T47D (cell line): ENCODE measurements around the gene PARP3.

ENCODE experiments used
- DNase-seq, 2 experiments: peaks; one replicate each; pipeline versions ENCODE4 v3.0.0 to v3.0.0-alpha.2; 2011 to 2012; ENCODE audit warnings: low read depth in 1 of 2, low spot score in 1 of 2
- JUND ChIP-seq: IDR thresholded peaks from 2 replicates; pipeline ENCODE4 v1.6.1; 2012; ENCODE audit warnings: low read depth
- in situ Hi-C: cut with HindIII; loops from 2 replicates; pipeline ENCODE4 v1.10.0; 2016; ENCODE audit warnings: low sequenced_read_pairs, low pct_unique_long_range_greater_than_20kb

Gene PARP3

DNA sequence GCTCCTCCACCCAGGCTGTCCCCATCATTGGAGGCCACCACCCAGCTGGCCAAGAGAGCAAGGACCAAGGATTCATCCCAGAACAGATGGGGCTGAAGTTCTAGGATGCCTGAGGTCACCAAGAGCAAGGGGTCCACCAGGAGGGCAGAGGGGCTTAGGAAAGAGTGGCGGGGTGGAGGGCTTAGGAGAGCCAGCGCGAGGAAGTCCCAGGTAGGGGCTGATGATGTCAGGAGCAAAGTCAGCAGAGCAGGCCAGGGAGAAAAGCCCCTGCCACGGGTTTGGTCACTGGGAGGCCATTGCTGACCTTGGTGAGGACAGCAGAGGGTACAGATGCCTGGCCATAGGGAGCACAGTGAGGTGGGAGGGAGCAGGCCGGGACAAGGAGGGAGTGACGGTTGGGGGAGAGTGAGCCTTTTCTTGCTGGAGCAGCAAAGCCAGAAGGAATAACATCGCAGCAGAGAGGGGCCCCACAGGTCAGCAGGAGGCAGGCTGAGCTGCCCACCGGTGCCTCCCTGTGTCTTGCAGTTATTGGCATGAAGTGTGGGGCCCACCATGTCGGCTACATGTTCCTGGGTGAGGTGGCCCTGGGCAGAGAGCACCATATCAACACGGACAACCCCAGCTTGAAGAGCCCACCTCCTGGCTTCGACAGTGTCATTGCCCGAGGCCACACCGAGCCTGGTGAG lies 5.2 kb downstream of the PARP3 start:
- TF ChIP-seq JUND: no peak

DNA sequence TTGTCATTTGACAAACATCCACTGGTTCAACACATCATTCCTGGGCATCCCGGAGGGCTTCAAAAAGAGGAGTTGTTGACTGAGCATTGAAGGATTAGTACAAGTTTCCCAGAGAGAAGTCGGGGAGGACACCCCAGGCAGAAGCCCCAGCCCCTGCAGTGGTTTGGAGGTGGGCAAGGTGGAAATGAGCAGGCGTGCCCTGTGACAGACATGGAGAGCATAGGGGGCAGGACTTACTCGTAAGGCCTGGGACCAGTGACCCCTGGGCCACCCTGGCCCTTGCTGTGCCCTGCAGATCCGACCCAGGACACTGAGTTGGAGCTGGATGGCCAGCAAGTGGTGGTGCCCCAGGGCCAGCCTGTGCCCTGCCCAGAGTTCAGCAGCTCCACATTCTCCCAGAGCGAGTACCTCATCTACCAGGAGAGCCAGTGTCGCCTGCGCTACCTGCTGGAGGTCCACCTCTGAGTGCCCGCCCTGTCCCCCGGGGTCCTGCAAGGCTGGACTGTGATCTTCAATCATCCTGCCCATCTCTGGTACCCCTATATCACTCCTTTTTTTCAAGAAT lies 5.9 kb downstream of the PARP3 start:
- DNase-seq: no peak
- no peak for TF ChIP-seq JUND
- in situ Hi-C loops: no loop called here

More for the DNA sequence above, 5.2 kb downstream of the PARP3 start:
- in situ Hi-C loops: no loop called here
- DNase-seq: no peak

DNA sequence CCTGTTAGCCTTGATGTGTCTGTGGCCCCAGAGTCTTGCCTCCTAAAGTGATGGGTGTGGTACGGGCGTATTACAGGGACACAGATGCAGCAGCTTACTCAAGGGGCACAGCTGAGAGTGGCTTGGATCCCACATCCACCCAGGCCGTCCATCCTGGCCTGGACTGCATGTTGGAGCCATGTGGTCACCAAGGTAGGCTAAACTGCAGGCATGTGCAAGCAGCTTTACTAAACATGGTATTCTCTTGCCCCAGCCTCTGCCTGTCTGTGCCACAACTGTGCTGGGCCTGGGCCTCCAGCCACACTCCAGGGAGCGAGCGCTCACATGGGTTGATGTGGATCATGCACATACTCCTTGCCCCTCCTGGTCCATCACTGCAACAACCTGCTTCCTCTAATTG lies 7.0 kb downstream of the PARP3 start:
- DNase-seq: no peak
- TF ChIP-seq JUND: no peak
- in situ Hi-C loops: no loop called here

DNA sequence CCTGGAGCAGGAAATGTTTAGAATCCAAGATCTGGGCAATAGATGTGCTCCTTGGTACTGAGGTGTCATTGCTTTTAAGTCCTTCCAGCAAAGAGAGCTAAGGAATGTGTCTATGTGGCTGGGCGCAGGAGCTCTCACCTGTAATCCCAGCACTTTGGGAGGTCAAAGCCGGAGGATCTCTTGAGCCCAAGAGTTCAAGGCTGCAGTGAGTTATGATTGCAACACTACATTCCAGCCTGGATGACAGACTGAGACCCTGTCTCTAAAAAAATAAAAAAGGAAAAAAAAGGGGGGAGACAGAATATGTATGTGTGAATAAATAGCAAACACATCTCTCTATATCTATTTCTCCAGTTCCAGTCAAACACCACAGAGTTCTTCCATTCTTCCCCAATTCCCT lies 8.7 kb downstream of the PARP3 start:
- in situ Hi-C loops: no loop called here
- no peak for DNase-seq
- TF ChIP-seq JUND: no peak

DNA sequence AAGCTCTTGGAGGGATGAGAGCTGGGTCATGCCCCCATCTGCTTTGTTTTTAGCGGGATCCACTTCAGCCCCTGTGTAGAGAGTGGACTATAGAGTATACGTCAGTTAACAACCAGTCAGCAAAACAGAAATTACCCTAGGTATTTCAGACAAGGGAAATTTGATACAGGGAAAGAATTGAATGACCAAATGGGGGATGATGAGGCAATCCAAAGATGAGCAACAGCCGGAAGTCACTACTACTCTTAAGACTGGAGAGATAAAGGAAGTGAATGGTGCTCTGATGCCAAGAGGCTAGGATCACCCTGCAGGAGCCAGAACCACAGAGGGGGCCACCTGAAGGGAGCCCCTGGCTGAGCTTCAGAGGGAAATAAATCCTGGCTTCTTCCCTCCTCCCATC lies 11.3 kb downstream of the PARP3 start:
- no peak for DNase-seq
- no peak for TF ChIP-seq JUND
- in situ Hi-C loops: no loop called here

DNA sequence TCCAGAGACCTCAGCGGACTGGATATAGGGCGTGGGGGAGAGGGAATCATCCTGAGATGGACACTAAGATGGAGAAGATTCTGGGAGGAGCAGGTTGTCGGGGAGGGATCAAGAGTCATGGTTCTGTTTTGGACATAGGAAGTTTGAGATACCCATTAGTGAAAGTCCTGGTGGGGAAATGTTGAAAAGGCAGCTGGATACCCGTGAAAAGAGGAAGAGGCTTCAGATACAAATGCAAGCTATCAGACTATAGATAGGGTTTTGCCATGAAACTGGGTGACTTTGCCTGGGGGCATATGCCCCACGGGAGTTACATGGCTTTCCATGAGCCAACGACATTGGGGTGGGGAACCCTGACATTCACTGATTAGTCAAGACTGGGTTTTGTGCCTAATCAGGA lies 11.9 kb downstream of the PARP3 start:
- no peak for DNase-seq
- TF ChIP-seq JUND: no peak
- in situ Hi-C loops: no loop called here

DNA sequence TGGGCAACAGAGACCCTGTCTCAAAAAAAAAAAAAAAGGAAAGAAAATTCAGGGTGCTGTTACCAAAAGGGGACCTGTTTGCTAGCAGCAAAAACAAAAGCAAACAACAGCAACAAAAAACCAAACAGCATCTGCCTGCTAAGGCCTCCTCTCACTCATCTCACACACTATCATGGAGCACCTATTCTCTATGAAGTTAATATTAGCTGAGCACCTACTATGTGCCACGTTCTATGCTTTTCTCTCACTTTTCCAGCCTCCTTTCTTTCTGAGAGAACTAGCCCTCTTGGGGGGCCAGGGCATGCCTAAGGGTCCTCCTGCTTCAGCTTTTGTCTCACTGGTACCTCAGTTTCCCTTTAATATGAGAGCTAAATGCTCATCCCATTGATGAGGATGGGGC lies 12.6 kb downstream of the PARP3 start:
- in situ Hi-C loops: no loop called here
- TF ChIP-seq JUND: no peak
- no peak for DNase-seq

DNA sequence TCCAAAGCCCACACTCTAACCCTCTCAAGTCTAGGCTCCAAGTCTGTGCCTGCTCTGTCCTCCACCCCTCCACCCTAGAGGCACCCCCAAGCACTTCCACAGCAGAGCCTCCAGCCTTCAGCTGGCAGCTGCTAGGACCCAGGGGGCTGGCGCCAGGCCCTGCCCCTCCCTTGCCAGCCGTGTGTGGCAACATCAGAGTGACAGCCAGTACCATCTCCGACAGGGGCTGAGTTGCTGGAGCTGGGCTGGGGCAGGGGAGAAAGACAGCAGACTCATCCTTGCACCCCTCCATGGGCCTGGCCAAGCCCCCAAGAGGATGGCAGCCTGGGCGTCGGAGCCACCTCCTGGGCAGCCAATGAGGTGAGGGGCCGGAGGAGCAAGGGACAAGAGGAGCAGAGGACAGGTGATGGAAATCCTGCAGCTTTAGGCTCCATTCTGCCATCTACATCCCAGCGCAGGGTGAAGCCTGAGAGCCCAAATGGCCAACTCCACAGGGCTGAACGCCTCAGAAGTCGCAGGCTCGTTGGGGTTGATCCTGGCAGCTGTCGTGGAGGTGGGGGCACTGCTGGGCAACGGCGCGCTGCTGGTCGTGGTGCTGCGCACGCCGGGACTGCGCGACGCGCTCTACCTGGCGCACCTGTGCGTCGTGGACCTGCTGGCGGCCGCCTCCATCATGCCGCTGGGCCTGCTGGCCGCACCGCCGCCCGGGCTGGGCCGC lies 13.2 kb downstream of the PARP3 start, which contains the start of gene GPR62:
Gene GPR62, plus strand, starts transcription at position 207 of the 718 bp plus-strand sequence. Its CDS starts 272 bp downstream, at position 479.
- DNase-seq: no peak
- in situ Hi-C loops: no loop called here
- TF ChIP-seq JUND: no peak

DNA sequence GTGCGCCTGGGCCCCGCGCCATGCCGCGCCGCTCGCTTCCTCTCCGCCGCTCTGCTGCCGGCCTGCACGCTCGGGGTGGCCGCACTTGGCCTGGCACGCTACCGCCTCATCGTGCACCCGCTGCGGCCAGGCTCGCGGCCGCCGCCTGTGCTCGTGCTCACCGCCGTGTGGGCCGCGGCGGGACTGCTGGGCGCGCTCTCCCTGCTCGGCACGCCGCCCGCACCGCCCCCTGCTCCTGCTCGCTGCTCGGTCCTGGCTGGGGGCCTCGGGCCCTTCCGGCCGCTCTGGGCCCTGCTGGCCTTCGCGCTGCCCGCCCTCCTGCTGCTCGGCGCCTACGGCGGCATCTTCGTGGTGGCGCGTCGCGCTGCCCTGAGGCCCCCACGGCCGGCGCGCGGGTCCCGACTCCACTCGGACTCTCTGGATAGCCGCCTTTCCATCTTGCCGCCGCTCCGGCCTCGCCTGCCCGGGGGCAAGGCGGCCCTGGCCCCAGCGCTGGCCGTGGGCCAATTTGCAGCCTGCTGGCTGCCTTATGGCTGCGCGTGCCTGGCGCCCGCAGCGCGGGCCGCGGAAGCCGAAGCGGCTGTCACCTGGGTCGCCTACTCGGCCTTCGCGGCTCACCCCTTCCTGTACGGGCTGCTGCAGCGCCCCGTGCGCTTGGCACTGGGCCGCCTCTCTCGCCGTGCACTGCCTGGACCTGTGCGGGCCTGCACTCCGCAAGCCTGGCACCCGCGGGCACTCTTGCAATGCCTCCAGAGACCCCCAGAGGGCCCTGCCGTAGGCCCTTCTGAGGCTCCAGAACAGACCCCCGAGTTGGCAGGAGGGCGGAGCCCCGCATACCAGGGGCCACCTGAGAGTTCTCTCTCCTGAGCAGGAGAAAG lies 14.0 kb downstream of the PARP3 start:
- no peak for TF ChIP-seq JUND
- no peak for DNase-seq
- in situ Hi-C loops: no loop called here

DNA sequence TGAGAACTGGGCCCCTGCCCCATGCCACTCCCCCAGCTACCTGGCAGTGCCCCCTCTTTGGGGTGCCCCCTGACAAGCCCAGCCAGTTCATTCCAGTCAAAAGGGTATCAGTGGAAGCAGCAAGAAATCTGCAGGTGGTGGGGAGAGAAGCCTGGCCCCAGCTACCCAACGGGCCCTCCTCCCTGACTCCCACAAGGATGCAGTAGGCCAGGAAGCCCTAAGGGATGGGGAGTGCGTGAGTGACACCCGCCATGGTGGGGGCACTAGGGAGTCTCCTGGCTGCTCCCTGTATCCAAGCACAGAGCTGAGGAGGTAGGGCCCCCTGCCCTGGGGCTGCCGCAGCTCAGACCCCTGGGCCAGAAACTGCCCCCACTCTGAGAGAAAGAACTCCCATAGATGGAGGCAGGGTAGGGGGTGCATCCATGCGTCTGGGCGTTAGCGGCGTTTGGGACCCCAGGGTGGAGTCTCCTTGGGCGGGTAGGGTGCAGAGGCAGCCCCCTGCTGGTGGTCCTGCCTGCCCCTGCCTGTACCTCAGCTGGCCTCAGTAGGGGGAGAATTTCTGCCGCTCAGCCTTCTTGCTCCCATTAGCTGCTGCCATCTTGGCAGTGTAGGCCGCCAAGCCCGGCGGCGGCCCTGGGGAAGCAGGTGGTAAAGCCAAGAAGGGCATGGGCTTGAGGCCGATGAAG lies 15.5 kb downstream of the PARP3 start:
- in situ Hi-C loops: no loop called here
- no peak for TF ChIP-seq JUND
- DNase-seq: no peak

DNA sequence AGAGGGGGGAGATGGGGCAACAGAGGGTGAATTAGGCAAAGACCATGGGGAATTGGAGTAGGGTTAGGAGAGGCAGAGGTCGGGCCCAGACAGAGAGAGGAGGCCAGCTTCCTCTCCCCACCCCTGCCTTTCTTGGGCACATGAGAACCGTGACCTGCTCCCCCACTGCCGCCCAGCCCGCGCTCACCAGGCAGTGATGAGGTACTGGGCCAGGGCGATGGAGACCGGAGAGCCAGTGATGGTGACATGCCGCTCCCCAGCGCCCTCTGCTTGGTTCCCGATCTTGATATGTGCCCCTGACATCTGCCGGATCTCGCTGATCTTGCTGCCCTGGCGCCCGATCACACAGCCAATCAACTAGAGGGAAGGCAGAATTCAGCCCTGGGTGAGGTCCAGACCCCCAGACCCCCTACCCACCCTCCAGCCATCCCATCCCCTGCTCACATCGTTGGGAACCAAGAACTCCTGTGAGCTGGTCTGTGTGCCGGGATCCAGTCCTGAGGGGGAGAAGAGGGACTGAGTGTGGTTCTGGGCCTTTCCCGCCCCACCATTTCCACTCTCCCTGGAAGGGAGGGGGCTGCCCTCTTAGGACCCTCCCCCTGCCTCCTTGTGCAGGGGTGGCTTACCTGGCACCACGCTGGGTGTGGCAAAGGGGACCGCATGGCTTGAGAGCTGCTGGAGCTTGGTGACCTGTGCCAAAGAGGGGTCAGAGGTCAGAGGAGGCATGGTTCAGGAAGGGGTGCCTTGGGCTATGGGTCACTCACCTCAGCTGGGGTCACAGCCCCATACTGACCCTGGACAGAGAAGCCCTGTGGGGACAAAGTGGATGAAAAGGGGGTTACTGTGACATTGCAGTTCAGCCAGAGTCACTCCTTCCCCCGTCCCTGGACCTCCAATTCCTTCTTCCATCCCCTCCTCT lies 16.7 kb downstream of the PARP3 start:
- no peak for TF ChIP-seq JUND
- DNase-seq: no peak
- in situ Hi-C loops: no loop called here
